Chondrocyte (in vitro differentiated cells): ENCODE data around the gene OR2T5. TPM values are rescaled to one million over a fixed set of nuclear protein-coding genes. Genes with fewer than 3 reads are reported as not detected.
"Not testable (repeated sequence)": the region's sequence is repeated elsewhere in the genome, so short reads cannot be mapped to it uniquely, and the experiment has no call there.

Experiments
- DNase-seq: peaks from one replicate; pipeline ENCODE4 v3.0.0; 2021; ENCODE audit warnings: mixed read lengths, low spot score
- H3K27ac Mint-ChIP-seq: one replicate; pipeline ENCODE4 v1.8.0; 2021; ENCODE audit warnings: mild to moderate bottlenecking, moderate library complexity, mixed read lengths; ENCODE audit not compliant: unreplicated experiment
- H3K27me3 Mint-ChIP-seq: 2 replicates; pipeline ENCODE4 v1.8.0; 2021; ENCODE audit warnings: low read depth, mixed read lengths
- H3K36me3 Mint-ChIP-seq: 2 replicates; pipeline ENCODE4 v1.8.0; 2021; ENCODE audit warnings: low read depth, mixed read lengths
- H3K4me1 Mint-ChIP-seq: 2 replicates; pipeline ENCODE4 v1.8.0; 2021; ENCODE audit warnings: low read depth, mild to moderate bottlenecking, mixed read lengths
- H3K4me3 Mint-ChIP-seq: one replicate; pipeline ENCODE4 v1.8.0; 2021; ENCODE audit warnings: mild to moderate bottlenecking, moderate library complexity, mixed read lengths; ENCODE audit not compliant: unreplicated experiment
- H3K9me3 Mint-ChIP-seq: 2 replicates; pipeline ENCODE4 v1.8.0; 2021; ENCODE audit warnings: low read depth, mixed read lengths
- CTCF ChIP-seq: fragments of 200-600 bp; sonication (generic); IDR thresholded peaks from 2 replicates; pipeline ENCODE4 v1.5.0; 2021; ENCODE audit warnings: antibody characterized with exemption, mild to moderate bottlenecking, moderate library complexity
- total RNA-seq: library from RNA; stranded (reverse); gene quantifications from 3 replicates; pipeline ENCODE4 v1.2.1, GENCODE V29; 2021

The OR2T5 gene
- total RNA-seq, 1 donor from 2014 or later: not detected

- not testable (repeated sequence) for H3K36me3 Mint-ChIP-seq
- H3K9me3 Mint-ChIP-seq: peaks cover 40% of the 10 kb centered on the region
These were observed 29.3 kb upstream of the OR2T5 start for GRCh38 chr1:248459117-248459516.

DNA sequence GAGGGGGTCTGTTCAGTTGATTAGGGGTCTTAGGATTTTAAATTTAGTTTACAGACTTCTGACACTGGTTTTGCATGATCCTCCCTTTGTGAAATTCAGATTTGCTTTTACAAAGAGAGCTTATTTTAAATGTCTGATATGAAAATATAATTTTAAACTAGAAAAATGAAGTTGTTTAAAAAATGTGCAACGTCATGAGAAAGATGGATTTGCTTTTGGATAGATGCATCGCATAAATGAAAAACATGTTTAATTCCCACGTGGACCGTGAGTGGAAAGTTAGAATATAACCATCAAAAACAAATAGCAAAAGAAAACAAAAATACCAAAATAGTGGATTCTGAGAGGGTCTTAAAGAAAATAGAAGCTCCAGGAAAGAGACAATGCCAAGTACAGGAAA is 17.2 kb upstream of the OR2T5 start:
- H3K27ac Mint-ChIP-seq: no peak overlapping the region
- peaks cover 42% of the 10 kb centered on the region for H3K9me3 Mint-ChIP-seq
- no peaks in the 10 kb centered on the region for H3K4me1 Mint-ChIP-seq
- no peaks in the 10 kb centered on the region for H3K27me3 Mint-ChIP-seq
- H3K4me3 Mint-ChIP-seq: no peak overlapping the region
- TF ChIP-seq CTCF: no peak
- no peak for DNase-seq
- no peaks in the 10 kb centered on the region for H3K36me3 Mint-ChIP-seq

More at GRCh38 chr1:248459117-248459516, 29.3 kb upstream of the OR2T5 start:
- not testable (repeated sequence) for H3K27ac Mint-ChIP-seq, DNase-seq, H3K4me1 Mint-ChIP-seq, H3K27me3 Mint-ChIP-seq, H3K4me3 Mint-ChIP-seq

- peaks cover 41% of the 10 kb centered on the region for H3K9me3 Mint-ChIP-seq
- not testable (repeated sequence) for H3K36me3 Mint-ChIP-seq, H3K27me3 Mint-ChIP-seq, DNase-seq, H3K4me3 Mint-ChIP-seq, H3K4me1 Mint-ChIP-seq, H3K27ac Mint-ChIP-seq
These were observed 16.3 kb upstream of the OR2T5 start for GRCh38 chr1:248472111-248472510.

DNA sequence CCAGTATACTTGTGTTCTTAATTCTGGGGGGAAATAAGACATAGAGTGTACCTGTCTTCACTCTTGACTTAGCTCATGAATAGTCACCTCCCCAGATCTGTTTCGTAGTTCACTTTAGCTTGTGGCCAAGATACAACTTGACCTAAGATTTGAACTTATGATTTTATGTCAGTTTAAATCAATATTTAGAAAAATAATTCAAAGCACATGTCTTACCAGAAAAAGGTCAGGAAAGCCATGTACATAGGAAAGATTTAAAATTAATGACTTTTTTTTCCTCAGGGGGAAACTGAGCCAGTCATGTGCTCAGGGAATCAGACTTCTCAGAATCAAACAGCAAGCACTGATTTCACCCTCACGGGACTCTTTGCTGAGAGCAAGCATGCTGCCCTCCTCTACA is 15.3 kb upstream of the OR2T5 start, which contains the start of gene OR2T3:
Gene OR2T3, plus strand, starts transcription at position 301 of the 400 bp plus-strand sequence. Its CDS starts 0 bp downstream, at position 301.
- not testable (repeated sequence) for H3K27me3 Mint-ChIP-seq, DNase-seq, H3K27ac Mint-ChIP-seq, H3K36me3 Mint-ChIP-seq, H3K4me3 Mint-ChIP-seq, H3K4me1 Mint-ChIP-seq
- H3K9me3 Mint-ChIP-seq: peaks cover 34% of the 10 kb centered on the region

DNA sequence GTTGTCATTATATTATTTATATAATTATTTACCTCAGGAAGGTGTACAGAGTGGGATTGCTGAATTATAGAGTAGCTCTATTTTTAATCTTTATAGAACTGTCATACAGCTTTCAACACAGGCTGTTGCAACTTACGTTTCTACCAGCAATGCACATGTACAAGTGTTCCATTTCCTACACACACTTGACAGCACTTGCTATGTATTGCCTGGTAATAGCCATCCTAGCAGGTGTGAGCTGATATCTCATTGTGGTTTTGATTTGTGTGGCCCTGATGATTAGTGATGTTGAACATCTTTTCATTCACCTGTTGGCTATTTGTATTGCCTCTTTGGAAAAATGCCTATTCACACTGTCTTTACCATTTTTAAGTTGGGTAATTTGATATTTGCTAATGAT is 12.7 kb upstream of the OR2T5 start:
- H3K27me3 Mint-ChIP-seq, DNase-seq, H3K4me3 Mint-ChIP-seq, H3K4me1 Mint-ChIP-seq, H3K27ac Mint-ChIP-seq, H3K36me3 Mint-ChIP-seq: not testable (repeated sequence)
- peaks cover 25% of the 10 kb centered on the region for H3K9me3 Mint-ChIP-seq

DNA sequence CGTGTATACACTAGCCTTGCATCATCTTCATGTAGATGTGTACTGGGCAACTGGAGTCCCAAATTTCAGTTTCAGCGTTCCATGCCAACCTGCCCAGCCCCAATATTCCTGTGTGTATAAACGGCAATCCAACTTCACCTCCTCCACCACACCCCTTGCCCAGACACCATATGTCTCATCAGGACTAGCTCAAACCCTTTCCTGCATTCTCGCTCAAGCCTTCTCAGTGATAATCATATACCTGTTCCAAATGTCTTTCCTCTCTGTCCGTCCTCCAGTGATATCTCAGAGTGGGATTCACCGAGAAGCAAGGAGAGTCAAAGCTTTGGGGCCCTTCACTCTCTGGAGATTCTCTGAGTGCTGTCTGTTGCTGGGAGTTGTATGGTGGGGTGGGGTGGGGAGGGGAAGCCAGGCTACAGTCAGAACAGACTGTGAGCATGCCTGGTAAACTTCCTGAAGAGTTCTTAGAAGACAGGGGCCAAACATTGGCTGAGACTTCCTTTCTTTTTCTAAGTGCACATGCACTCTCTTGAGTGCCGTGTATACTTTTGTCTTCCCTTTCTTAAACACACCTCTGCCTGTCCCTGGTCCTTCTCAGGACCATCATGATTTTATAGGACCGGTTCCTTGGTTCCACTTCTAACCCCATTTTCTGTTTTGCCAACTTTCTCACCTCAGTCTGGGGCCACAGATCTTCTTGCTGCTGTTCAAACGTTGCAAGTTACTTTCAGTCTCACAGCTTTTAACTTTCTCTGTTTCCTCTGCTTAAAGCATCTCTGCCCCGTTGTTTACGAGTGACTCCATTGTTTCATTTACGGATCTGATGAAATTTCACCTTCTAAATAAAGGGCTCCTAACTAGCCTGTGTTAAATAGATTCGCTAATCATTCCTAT is 6.5 kb upstream of the OR2T5 start:
- not testable (repeated sequence) for H3K27me3 Mint-ChIP-seq, H3K4me1 Mint-ChIP-seq, H3K36me3 Mint-ChIP-seq, H3K4me3 Mint-ChIP-seq, DNase-seq, H3K27ac Mint-ChIP-seq, H3K9me3 Mint-ChIP-seq

DNA sequence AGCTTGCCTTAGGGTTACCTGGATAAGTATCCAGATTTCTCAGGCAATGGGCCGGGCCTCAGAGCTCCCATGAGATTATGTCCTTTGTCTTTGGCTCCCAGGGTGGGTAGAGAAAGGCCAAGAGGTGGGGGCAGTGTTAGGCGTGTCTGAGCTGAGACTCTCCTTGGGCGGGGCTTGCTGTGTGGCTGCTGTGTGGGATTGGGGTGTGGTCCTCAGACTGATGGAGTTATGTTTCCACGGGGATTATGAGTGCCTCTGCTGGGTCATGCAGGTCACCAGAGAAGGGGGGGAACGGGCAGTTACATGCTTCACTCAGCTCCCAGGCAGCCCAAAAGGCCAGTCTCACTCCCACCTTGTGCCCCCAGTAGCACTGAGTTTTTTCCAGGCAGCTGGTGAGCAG is 8.3 kb downstream of the OR2T5 start:
- H3K36me3 Mint-ChIP-seq, H3K27ac Mint-ChIP-seq, H3K27me3 Mint-ChIP-seq, H3K4me1 Mint-ChIP-seq, H3K4me3 Mint-ChIP-seq, DNase-seq: not testable (repeated sequence)
- H3K9me3 Mint-ChIP-seq: peaks cover 16% of the 10 kb centered on the region

DNA sequence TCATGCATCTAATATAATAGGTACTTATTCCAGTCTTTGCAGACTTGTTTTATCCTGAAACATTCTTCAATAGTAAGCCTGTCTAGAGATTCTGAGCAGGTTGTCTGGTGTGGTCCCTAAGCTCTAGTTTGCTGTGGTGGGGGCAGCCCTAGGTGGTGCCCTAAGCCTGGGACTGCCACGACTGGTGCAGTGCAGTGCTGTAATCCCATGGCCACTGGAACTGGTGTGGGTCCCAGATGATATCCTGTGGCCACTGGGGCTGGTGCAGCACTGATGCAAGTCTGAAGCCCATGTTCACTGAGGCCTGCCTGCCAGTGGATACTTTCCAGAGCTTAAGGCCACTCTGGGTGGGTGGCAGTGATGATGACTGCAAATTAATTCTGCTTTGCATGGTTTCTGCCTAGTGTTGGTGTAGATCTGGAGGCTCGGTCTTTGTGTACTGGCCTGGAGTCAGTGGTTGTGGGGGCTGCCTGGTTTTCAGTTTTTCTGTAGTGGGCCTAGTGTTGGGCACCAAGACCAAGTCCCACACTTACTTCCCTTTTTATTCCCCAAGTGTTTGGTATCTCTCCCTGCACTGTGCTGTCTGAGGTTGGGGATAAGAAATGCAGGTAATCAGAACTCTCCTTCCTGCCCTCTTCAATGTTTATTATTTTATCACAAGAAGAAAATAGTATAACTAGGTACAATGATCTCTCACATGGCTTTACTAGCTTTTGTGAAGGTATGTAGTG is 12.1 kb downstream of the OR2T5 start:
- H3K9me3 Mint-ChIP-seq: peaks cover 12% of the 10 kb centered on the region
- H3K36me3 Mint-ChIP-seq, DNase-seq: not testable (repeated sequence)

DNA sequence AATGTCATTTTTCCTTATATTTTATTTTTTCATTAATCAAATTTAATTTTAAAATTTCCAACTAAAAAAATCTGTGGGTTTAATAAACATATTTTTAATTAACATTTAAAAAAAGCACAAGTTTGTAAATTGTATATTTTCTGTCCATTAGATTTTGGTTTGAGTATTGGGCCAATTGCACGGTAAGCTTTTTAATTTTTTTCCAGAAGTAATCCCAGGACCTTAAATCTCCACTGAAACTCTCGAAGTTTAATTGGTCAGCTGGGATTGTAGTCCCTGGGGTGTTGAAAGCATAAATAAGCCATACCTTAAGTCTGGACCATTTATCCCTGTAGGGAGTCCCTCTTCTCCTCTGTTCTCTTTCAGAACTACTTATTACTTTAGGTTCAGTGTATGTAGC is 19.4 kb downstream of the OR2T5 start, which contains the start of gene OR2G6:
Gene OR2G6, plus strand, starts transcription at position 301 of the 400 bp plus-strand sequence. CDS start 13,574 bp downstream, outside the sequence.
- H3K27me3 Mint-ChIP-seq, H3K4me1 Mint-ChIP-seq, H3K36me3 Mint-ChIP-seq, DNase-seq, H3K27ac Mint-ChIP-seq, H3K9me3 Mint-ChIP-seq, H3K4me3 Mint-ChIP-seq: not testable (repeated sequence)

More for the DNA sequence above, 12.1 kb downstream of the OR2T5 start:
- H3K4me3 Mint-ChIP-seq, H3K27me3 Mint-ChIP-seq, H3K4me1 Mint-ChIP-seq, H3K27ac Mint-ChIP-seq: not testable (repeated sequence)

DNA sequence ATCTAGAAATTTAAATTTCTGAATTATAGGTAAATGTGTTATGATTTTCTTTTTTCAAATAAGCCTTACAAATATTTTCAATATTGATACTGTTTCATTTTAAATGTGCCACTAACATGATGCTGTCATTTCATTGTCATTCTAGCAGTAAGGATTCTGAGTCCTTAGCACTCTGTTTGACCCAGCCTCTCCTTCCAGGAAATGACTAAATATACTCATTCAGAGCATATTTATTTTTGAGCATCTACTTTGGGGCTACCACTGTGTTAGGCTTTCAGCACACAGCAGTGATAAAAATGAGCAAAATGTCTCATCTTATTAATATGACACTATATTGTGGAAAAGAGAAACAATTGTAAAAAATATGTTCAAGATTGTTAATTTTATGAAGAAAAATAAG is 21.8 kb downstream of the OR2T5 start:
- not testable (repeated sequence) for H3K4me1 Mint-ChIP-seq, H3K4me3 Mint-ChIP-seq, H3K27ac Mint-ChIP-seq, H3K9me3 Mint-ChIP-seq, H3K36me3 Mint-ChIP-seq, DNase-seq, H3K27me3 Mint-ChIP-seq
